Neuronal stem cell (in vitro differentiated cells): ENCODE measurements around the gene NATD1.

ENCODE experiments used
- DNase-seq: peaks from one replicate; pipeline ENCODE4 v3.0.0-alpha.2; 2013; ENCODE audit warnings: low spot score
- H2AFZ ChIP-seq: one replicate; pipeline ENCODE4 v1.6.1; 2013; ENCODE audit warnings: mild to moderate bottlenecking, low read length, inconsistent platforms
- H2AK5ac ChIP-seq: 2 replicates; pipeline ENCODE4 v1.6.1; 2013; ENCODE audit warnings: low read depth, mild to moderate bottlenecking, inconsistent platforms, low read length, moderate library complexity, mixed read lengths
- H2BK120ac ChIP-seq: 2 replicates; pipeline ENCODE4 v1.6.1; 2013; ENCODE audit warnings: low read depth, mild to moderate bottlenecking, inconsistent platforms, low read length, moderate library complexity, mixed read lengths
- H2BK12ac ChIP-seq: one replicate; pipeline ENCODE4 v1.6.1; 2013; ENCODE audit warnings: low read length, inconsistent platforms
- H2BK15ac ChIP-seq: 2 replicates; pipeline ENCODE4 v1.6.1; 2013; ENCODE audit warnings: mild to moderate bottlenecking, low read length, inconsistent platforms, mixed read lengths
- H2BK5ac ChIP-seq: one replicate; pipeline ENCODE4 v1.6.1; 2013; ENCODE audit warnings: inconsistent platforms, mild to moderate bottlenecking, low read length, moderate library complexity
- H3K14ac ChIP-seq: one replicate; pipeline ENCODE4 v1.6.1; 2013; ENCODE audit warnings: low read length, inconsistent platforms
- H3K18ac ChIP-seq: 2 replicates; pipeline ENCODE4 v1.6.1; 2013; ENCODE audit warnings: low read length, inconsistent platforms
- H3K23ac ChIP-seq: 2 replicates; pipeline ENCODE4 v1.6.1; 2013; ENCODE audit warnings: low read depth, mild to moderate bottlenecking, mixed read lengths, low read length, inconsistent platforms; ENCODE audit not compliant: poor library complexity
- H3K27ac ChIP-seq: replicated peaks from 3 replicates; pipeline ENCODE4 v1.5.1; 2013; ENCODE audit warnings: low read length, inconsistent platforms
- H3K27me3 ChIP-seq, 3 experiments: 2 replicates each; pipeline ENCODE4 v1.6.1; 2013; ENCODE audit warnings: low read length in 3 of 3, mild to moderate bottlenecking in 2 of 3, inconsistent platforms in 1 of 3, low read depth in 1 of 3, mixed read lengths in 1 of 3, moderate library complexity in 1 of 3; ENCODE audit not compliant: control insufficient read depth in 3 of 3, insufficient read depth in 3 of 3
- H3K36me3 ChIP-seq, 2 donors: replicated peaks in 1 of 2; 2 replicates each; pipeline ENCODE4 v1.6.1; 2013; ENCODE audit warnings: low read length in 2 of 2; ENCODE audit not compliant: control insufficient read depth in 2 of 2, insufficient read depth in 2 of 2
- H3K4ac ChIP-seq: 2 replicates; pipeline ENCODE4 v1.6.1; 2013; ENCODE audit warnings: inconsistent platforms, mild to moderate bottlenecking, low read length, moderate library complexity
- H3K4me1 ChIP-seq, 2 donors: 1 replicate in 1 of 2; 2 replicates in 1 of 2; pipeline ENCODE4 v1.6.1; 2013; ENCODE audit warnings: low read length in 2 of 2, low read depth in 1 of 2; ENCODE audit not compliant: control insufficient read depth in 2 of 2, insufficient read depth in 1 of 2
- H3K4me2 ChIP-seq: one replicate; pipeline ENCODE4 v1.6.1; 2013; ENCODE audit warnings: mild to moderate bottlenecking, low read length, inconsistent platforms; ENCODE audit not compliant: insufficient read depth, poor library complexity, severe bottlenecking
- H3K4me3 ChIP-seq, 2 donors: 2 replicates each; pipeline ENCODE4 v1.5.1; 2013; ENCODE audit warnings: low read length in 2 of 2, mild to moderate bottlenecking in 2 of 2, inconsistent platforms in 1 of 2, moderate library complexity in 1 of 2
- H3K79me1 ChIP-seq: one replicate; pipeline ENCODE4 v1.6.1; 2013; ENCODE audit warnings: low read depth, mild to moderate bottlenecking, inconsistent platforms, low read length, moderate library complexity
- H3K9ac ChIP-seq: one replicate; pipeline ENCODE4 v1.6.1; 2013; ENCODE audit warnings: mild to moderate bottlenecking, low read depth, low read length, inconsistent platforms; ENCODE audit not compliant: poor library complexity
- H3K9me3 ChIP-seq, 2 donors: replicated peaks in 1 of 2; 2 replicates each; pipeline versions ENCODE3 to v1.6.1; 2013; ENCODE audit warnings: low read length in 2 of 2, mild to moderate bottlenecking in 2 of 2, inconsistent platforms in 1 of 2, low read depth in 1 of 2, mixed read lengths in 1 of 2, moderate library complexity in 1 of 2; ENCODE audit not compliant: control insufficient read depth in 2 of 2, insufficient read depth in 1 of 2
- H4K8ac ChIP-seq: one replicate; pipeline ENCODE4 v1.6.1; 2013; ENCODE audit warnings: low read depth, mild to moderate bottlenecking, inconsistent platforms, low read length, moderate library complexity
- H4K91ac ChIP-seq: one replicate; pipeline ENCODE4 v1.6.1; 2013; ENCODE audit warnings: low read length, low read depth, mild to moderate bottlenecking, inconsistent platforms; ENCODE audit not compliant: poor library complexity
- WGBS, 2 donors: extraction: QIAGEN DNeasy Blood & Tissue Kit; methylation state at CpG; one replicate each; pipeline ENCODE4 v1.1.7; 2013; ENCODE audit warnings: missing lambda C conversion rate in 2 of 2, mixed read lengths in 1 of 2; ENCODE audit not compliant: insufficient read length in 2 of 2, insufficient replicate concordance in 1 of 2; ENCODE audit errors: extremely low coverage in 2 of 2; 5-methylcytosine and 5-hydroxymethylcytosine counted together

The NATD1 gene

DNA sequence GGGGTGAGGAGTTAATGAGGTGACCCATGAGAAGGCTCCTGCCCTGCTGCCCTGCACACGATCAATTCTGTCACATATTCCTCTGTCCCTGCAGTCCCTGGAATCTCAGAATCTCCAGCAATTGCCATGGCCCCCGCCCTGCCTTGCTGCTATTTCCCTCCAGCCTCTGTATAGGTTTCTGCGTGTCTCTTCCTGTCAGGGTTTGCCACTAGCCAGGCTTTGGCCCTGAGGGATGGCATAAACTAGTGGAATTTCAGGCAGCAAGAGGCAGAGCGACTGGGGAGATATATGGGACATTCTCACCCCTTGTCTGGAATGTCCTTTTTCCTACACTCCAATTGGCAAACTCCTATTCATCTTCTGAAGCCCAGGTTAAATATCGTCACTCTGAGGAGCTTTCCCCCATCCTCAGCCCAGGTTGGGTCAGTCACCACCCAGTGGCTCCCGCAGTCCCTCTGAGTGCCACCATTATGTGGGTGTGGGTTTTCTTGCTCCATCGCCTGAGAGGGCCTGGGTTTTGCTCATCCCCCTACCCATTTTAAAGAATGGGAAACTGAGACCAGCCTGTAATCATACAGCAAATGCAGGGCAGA, 15.5 kb upstream of the NATD1 start:
- no peak overlapping the region for H2AFZ ChIP-seq
- no peak overlapping the region for H2AK5ac ChIP-seq
- no peaks in the 10 kb centered on the region for H3K9me3 ChIP-seq
- DNase-seq = no peak
- H3K23ac ChIP-seq = no peak overlapping the region
- H3K27me3 ChIP-seq = peaks cover 0 to 16% (median 0%) of the 10 kb centered on the region in 3 experiments
- H4K91ac ChIP-seq = no peak overlapping the region
- H3K79me1 ChIP-seq = no peaks in the 10 kb centered on the region
- H2BK15ac ChIP-seq = no peak overlapping the region
- no peak overlapping the region for H3K9ac ChIP-seq
- H4K8ac ChIP-seq = no peak overlapping the region
- no peak overlapping the region for H3K18ac ChIP-seq
- no peak overlapping the region for H3K14ac ChIP-seq
- no peaks in the 10 kb centered on the region for H3K36me3 ChIP-seq
- H3K4me3 ChIP-seq = no peak overlapping the region
- H3K4me1 ChIP-seq = no peaks in the 10 kb centered on the region
- no peak overlapping the region for H3K4ac ChIP-seq
- no peak overlapping the region for H3K27ac ChIP-seq
- WGBS, 2 donors = no CpG with 5 or more reads among the region's 7 CpGs
- H3K4me2 ChIP-seq = no peak overlapping the region
- H2BK12ac ChIP-seq = no peak overlapping the region
- H2BK120ac ChIP-seq = no peak overlapping the region
- no peak overlapping the region for H2BK5ac ChIP-seq

DNA sequence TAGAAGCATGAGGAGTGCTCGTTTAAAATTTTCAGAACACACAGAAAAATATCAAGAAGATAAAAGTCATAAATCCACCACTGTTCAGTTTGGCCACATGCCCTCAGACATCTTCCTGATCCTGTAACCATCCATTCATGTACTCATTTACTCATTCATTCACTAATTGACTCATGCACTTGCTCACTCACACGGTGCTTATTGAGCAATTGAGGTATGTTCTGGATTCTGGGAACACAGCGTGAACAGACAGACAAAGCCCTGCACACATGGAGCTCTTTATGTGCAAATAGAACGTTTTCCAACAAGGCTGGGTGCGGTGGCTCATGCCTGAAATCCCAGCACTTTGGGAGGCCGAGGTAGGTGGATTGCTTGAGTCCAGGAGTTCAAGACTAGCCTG, 10.2 kb upstream of the NATD1 start:
- H2BK120ac ChIP-seq = no peak overlapping the region
- no peak overlapping the region for H2BK5ac ChIP-seq
- H3K4me3 ChIP-seq = no peak overlapping the region
- H3K36me3 ChIP-seq = no peaks in the 10 kb centered on the region
- H3K14ac ChIP-seq = no peak overlapping the region
- no CpG with 5 or more reads among the region's 6 CpGs for WGBS, 2 donors
- no peak overlapping the region for H4K91ac ChIP-seq
- H3K4me2 ChIP-seq = no peak overlapping the region
- no peak overlapping the region for H3K4ac ChIP-seq
- H3K4me1 ChIP-seq = no peaks in the 10 kb centered on the region
- no peak overlapping the region for H3K23ac ChIP-seq
- no peak overlapping the region for H2AFZ ChIP-seq
- no peak overlapping the region for H3K18ac ChIP-seq
- H2BK12ac ChIP-seq = no peak overlapping the region
- no peak overlapping the region for H2AK5ac ChIP-seq
- no peaks in the 10 kb centered on the region for H3K79me1 ChIP-seq
- no peak overlapping the region for H2BK15ac ChIP-seq
- no peaks in the 10 kb centered on the region for H3K9me3 ChIP-seq
- H3K27ac ChIP-seq = no peak overlapping the region
- no peak for DNase-seq
- no peak overlapping the region for H3K9ac ChIP-seq
- H3K27me3 ChIP-seq = peaks cover 0 to 8% (median 0%) of the 10 kb centered on the region in 3 experiments
- no peak overlapping the region for H4K8ac ChIP-seq

DNA sequence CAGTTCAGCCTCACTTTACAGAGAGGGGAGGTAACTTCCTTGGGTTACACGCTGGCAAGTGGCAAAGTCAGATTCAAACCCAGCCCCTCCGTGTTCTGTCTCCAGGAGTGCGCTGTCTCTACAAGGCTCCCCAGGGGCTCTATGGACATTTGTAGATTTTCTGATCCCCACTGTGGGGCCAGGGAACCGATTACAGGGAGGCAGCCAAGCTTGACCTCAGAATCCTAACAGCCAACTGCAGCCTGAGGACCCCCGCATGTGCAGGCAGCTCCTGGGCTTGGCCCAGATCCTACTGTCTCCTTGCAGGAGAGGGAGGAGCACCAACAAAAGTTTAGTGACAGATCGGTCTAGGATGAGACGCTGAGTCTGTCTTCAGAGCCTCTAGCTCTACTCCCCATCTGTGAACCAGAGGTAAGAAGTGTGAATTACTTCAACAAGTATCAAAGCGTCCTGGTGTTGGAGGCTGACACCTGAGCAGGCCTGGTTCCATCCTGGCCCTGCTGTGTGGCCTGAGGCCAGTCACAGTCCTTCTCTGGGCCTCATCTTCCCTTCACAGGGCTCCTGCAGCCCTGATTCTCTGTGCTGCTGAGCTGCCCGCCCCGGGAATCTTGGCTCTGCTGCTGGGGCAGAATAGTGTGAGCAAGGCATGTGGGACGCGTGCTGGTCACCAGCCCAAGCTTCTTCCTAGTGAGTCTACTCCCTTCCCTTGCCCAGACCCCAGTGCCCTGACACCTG, 9.2 kb upstream of the NATD1 start:
- Histone ChIP-seq H4K91ac (no peak overlapping the region), H3K79me1 (no peaks in the 10 kb centered on the region), H3K9ac (no peak overlapping the region), H3K9me3 (no peaks in the 10 kb centered on the region), H4K8ac (no peak overlapping the region), H3K4ac (no peak overlapping the region), H3K4me2 (no peak overlapping the region), H3K27ac (no peak overlapping the region), H2AK5ac (no peak overlapping the region), H3K36me3 (no peaks in the 10 kb centered on the region), H3K14ac (no peak overlapping the region), H3K18ac (no peak overlapping the region), H2BK5ac (no peak overlapping the region), H2BK12ac (no peak overlapping the region), H3K23ac (no peak overlapping the region), H3K4me3 (no peak overlapping the region), H3K27me3 (peaks cover 0 to 8% (median 0%) of the 10 kb centered on the region in 3 experiments), H2AFZ (no peak overlapping the region), H2BK120ac (no peak overlapping the region), H3K4me1 (no peaks in the 10 kb centered on the region), H2BK15ac (no peak overlapping the region)
- DNase-seq = no peak
- no CpG with 5 or more reads among the region's 12 CpGs for WGBS, 2 donors

DNA sequence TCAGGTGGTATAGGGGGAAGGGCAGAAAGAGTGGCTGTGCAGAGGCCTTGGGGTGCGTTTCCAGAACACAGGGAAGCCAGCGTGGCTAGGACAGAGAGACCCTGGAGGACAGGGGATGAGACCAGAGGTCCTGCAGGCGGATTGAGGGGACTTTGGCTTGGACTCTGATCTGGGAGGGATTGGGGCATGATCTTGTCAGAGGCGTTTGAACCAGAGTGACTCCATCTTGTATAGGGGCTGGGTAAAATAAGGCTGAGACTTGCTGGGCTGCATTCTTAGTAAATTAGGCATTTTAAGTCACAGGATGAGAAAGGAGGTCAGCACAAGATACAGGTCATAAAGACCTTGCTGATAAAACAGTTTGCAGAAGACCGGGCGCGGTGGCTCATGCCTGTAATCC, 5.4 kb upstream of the NATD1 start:
- Histone ChIP-seq H3K36me3 (no peaks in the 10 kb centered on the region), H3K18ac (no peak overlapping the region), H3K4me2 (no peak overlapping the region), H3K4ac (no peak overlapping the region), H2BK5ac (no peak overlapping the region), H3K27ac (no peak overlapping the region), H3K4me1 (peaks cover 2 to 3% of the 10 kb centered on the region in 2 donors), H2AFZ (no peak overlapping the region), H4K91ac (no peak overlapping the region), H3K27me3 (peaks cover 0 to 8% (median 2%) of the 10 kb centered on the region in 3 experiments), H2BK12ac (no peak overlapping the region), H3K9ac (no peak overlapping the region), H3K14ac (no peak overlapping the region), H2BK15ac (no peak overlapping the region), H3K79me1 (no peaks in the 10 kb centered on the region), H4K8ac (no peak overlapping the region), H3K9me3 (no peaks in the 10 kb centered on the region), H3K23ac (no peak overlapping the region), H2AK5ac (no peak overlapping the region), H2BK120ac (no peak overlapping the region), H3K4me3 (no peak overlapping the region)
- no CpG with 5 or more reads among the region's 7 CpGs for WGBS, 2 donors
- no peak for DNase-seq
